Measurements from ENCODE around the gene MLF1.

MLF1 gene

GRCh38 chr3:158565076-158565475 is 5.9 kb upstream of the MLF1 start:
- ChIA-PET CTCF (no interaction called here), POLR2A (no interaction called here)
- H3K9me3 ChIP-seq (ENCODE audit: control insufficient read depth, insufficient read depth, low read depth, low read length): no peaks in the 10 kb centered on the region
- no peak overlapping the region for H3K27ac ChIP-seq (ENCODE audit: extremely low read depth, low read depth, low read length)
- no peaks in the 10 kb centered on the region for H3K4me1 ChIP-seq (ENCODE audit: control insufficient read depth, insufficient read depth, low read length)
- no peak overlapping the region for H3K4me3 ChIP-seq (ENCODE audit: low read depth, low read length)
- H3K36me3 ChIP-seq (ENCODE audit: control insufficient read depth in 2 of 2, insufficient read depth in 1 of 2, low read length in 2 of 2): no peaks in the 10 kb centered on the region
- TF ChIP-seq ZNF670 (tag by site-specific recombination; IDR thresholded peaks at IDR 0.05; ENCODE audit: low read depth) (no peak), ELK4 (IDR thresholded peaks at IDR 0.05; ENCODE audit: borderline replicate concordance, low read depth, low read length) (no peak), ZNF138 (tag by site-specific recombination; IDR thresholded peaks at IDR 0.05; ENCODE audit: borderline replicate concordance) (no peak), ZNF146 (tag by site-specific recombination; IDR thresholded peaks at IDR 0.05) (peak; percentile 63), ZFP37 (tag by site-specific recombination; IDR thresholded peaks at IDR 0.05) (no peak), ZNF155 (tag by site-specific recombination; IDR thresholded peaks at IDR 0.05) (no peak)

GRCh38 chr3:158568784-158569183 is 2.2 kb upstream of the MLF1 start:
- ChIA-PET POLR2A (no interaction called here), CTCF (interaction anchor here (0.6 to 1.5 kb wide), 4 partner anchors 30 to 158 kb away, joined by 3 to 8 read pairs (median 3); no protein-coding TSS in a partner anchor)
- H3K4me1 ChIP-seq (ENCODE audit: control insufficient read depth, insufficient read depth, low read length): no peaks in the 10 kb centered on the region
- no peak overlapping the region for H3K27ac ChIP-seq (ENCODE audit: extremely low read depth, low read depth, low read length)
- no peaks in the 10 kb centered on the region for H3K9me3 ChIP-seq (ENCODE audit: control insufficient read depth, insufficient read depth, low read depth, low read length)
- H3K4me3 ChIP-seq (ENCODE audit: low read depth, low read length): no peak overlapping the region
- 0 out of 2 replicates have a peak, but pooled peaks have one; percentile 14 for TF ChIP-seq PRDM6 (tag by site-specific recombination; IDR thresholded peaks at IDR 0.05)
- TF ChIP-seq ZNF366 (tag by site-specific recombination; conservative IDR thresholded peaks at IDR 0.05): peak; percentile 39; the same call in 1 of the 2 replicates
- TF ChIP-seq PRDM2 (tag by site-specific recombination; IDR thresholded peaks at IDR 0.05; ENCODE audit: borderline replicate concordance): no peak
- no peak for TF ChIP-seq ZNF311 (tag by site-specific recombination; IDR thresholded peaks at IDR 0.05; ENCODE audit: borderline replicate concordance)
- peak; percentile 22; the same call in 1 of the 2 replicates for TF ChIP-seq ZBTB20 (tag by site-specific recombination; IDR thresholded peaks at IDR 0.05)
- TF ChIP-seq ZNF629 (tag by site-specific recombination; IDR thresholded peaks at IDR 0.05): peak; percentile 9; the same call in 1 of the 2 replicates
- TF ChIP-seq ATF2 (tag by site-specific recombination; IDR thresholded peaks at IDR 0.05; ENCODE audit: low read depth): 0 out of 2 replicates have a peak, but pooled peaks have one; percentile 7
- TF ChIP-seq SP7 (tag by site-specific recombination; IDR thresholded peaks at IDR 0.05): 0 out of 2 replicates have a peak, but pooled peaks have one; percentile 42
- 0 out of 2 replicates have a peak, but pooled peaks have one; percentile 42 for TF ChIP-seq ZNF660 (tag by site-specific recombination; IDR thresholded peaks at IDR 0.05)
- H3K36me3 ChIP-seq (ENCODE audit: control insufficient read depth in 2 of 2, insufficient read depth in 1 of 2, low read length in 2 of 2): no peaks in the 10 kb centered on the region

Measured in HEK293 (cell line).